ENCODE data around the gene IGF2.

IGF2 gene

DNA sequence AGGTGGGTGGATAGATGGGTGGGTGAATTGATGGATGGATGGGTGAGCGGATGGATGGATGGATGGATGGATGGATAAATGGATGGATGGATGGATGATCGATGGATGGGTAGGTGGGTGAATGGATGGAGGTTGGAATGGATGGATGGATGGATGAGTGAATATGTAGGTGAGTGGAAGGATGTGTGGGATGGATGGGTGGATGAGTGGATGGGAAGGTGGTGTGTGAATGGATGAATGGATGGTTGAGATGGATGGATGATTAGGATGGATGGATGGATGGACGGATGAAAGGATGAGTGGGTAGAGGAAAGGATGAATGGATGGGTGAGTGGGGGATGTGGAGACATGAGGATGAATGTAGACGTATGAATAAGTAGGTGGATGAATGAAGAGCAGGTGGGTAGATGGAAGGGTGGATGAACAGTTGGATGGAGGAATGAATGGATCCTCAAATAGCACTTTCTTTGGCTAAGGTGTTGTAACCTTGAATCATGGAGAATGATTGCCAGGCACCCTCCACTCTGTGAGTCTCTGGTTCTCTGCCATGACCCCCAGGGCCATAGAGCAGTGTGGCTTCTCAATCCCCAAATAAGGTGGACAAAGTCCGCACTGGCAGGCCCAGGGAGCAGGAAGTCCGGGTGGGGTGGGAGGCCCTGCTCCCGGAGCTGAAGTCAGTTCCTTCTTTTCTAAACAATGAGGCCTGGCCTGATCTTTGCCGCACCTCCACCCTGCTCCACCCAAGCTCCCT is 36.9 kb downstream of the IGF2 start:
- DNase-seq: no peak

DNA sequence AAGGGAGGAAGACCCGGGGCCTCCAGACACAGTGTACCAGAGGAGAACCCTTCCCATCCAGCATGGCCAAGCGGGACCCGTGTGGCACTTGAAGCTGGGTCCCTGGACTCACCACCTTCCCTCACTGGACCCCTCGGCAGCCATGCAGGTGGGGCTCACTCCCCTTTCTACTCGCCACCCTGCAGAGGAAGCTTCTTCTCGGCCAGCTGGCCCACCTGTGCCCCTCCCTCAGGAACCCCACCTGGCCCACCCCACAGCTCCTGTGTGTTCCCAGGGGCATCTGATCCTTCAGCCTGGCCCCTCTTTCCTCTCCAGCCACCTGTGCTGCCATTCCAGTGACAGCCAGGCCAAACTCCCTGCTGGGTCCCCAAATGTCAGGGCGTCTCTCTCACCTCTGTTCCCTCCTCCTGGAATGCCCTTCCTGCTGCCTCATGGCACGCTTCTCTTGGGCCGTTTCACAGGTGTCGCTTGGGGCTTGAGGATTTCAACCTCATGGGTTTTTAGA is 38.0 kb downstream of the IGF2 start:
- no peak for DNase-seq

DNA sequence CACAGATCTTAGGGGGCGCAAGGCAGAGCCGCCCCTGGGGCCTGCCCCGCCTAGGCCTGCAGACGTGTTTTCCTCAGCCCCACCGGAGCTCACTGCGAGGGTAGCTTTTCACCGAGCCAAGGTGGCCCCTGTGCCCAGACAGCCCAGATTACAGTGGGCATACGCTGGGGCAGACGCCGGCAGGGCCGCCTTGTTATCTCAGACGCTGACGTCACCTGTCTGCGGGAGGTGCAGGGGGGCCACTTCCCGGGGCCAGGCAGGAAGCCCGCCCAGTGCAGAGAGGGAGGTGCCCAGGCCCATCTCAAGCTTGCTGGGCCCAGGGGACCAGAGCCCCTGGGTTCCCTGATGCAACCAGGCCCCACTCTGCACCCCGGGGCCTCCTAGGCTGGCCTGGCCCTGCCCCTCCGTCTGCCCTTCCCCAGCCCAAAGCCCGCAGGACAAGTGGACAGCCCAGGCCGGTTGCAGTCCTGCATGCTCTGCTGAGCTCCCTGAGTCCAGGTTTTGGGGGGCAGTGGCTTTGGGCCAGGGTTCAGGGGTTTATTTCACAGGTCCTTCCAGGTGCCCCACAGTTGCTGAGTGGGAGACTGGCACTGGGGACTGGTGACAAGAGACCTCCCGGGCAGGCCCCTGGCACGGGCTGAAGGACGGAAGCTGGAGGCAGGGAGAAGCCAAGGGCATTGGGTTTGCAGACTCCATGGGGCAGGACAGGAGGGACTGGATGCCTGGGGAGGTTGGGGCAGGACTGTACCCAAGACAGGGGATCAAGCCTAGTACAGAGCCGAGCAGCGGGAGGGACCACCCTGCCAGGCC is 38.6 kb downstream of the IGF2 start:
- no peak for DNase-seq

DNA sequence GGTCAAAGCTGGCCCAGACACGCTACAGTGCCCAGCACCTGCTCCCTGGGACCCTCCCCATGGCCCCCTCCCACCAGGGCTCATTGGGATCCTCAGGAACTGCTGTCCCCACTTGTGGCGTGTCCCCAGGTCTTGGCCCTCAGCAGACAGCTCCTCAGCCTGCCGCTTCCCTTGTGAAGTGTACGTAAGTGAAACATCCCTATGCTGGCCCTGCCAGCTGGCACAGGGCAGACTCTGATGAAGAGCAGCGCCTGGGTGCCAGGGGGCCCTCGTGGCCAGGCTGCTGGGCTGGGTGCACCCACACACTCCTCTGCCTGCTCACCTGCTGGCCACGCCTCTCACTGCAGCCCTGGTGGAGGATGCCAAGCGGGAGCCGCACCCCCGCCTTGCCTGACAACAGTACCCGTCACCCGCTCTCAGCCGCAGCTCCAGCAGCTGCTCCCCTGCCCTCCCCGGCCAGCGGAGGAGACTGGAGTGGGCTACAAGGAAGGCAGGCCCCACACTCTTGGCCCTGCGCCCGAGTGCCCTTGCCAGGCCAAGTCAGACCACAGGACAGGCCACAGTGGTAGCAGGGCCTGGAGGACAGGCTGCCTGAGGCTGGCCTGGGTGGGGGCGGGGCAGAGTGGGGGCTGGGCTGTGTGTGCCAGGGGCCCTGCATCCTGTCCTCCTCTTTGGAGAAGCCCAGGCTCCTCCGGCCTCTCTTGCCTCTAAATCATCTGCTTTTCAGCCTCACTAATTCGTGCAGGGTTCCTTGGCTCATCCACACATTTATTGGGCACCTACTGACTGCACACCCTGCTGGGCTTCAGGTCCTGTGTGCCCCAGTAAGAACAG is 39.5 kb downstream of the IGF2 start:
- no peak for DNase-seq

DNA sequence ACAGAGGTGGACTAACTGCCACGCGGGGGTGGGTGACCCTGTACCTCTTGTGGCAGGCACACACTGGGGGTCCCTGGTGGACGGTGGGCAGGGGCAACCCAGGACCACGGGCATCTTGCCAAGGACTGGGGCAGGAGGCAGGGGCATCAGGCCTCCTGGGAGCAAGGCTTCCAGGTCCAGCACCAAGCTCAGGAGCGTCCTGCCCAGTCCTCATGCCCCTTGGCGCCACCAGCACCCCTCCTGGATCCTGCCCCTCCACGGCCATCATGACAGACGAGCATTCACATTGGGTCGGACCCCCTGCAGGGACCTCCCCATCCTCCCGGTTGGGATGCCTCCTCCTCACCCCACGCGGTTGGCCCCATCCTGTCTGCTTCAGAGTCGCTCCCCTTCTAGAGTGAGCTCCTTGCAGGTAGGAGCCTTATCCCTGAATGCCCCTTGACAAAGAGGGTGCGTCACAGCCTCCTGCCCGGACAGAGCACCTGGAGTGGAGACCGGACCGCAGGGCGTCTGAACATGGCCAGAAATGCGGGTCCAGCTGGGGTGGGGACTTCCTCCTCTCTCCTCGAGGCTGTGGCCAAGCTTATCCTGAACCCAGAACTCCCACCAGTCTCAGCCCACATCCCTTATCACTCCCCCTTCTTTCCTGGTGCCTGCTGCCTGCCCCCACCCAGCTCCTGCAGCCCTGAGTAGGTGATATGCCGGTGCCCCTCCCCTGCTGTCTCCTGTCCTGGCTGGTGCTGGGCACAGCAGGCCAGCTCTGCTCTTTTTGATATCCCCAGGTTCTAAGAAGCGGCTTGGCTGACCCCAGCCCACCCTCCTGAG is 40.3 kb downstream of the IGF2 start:
- no peak for DNase-seq

DNA sequence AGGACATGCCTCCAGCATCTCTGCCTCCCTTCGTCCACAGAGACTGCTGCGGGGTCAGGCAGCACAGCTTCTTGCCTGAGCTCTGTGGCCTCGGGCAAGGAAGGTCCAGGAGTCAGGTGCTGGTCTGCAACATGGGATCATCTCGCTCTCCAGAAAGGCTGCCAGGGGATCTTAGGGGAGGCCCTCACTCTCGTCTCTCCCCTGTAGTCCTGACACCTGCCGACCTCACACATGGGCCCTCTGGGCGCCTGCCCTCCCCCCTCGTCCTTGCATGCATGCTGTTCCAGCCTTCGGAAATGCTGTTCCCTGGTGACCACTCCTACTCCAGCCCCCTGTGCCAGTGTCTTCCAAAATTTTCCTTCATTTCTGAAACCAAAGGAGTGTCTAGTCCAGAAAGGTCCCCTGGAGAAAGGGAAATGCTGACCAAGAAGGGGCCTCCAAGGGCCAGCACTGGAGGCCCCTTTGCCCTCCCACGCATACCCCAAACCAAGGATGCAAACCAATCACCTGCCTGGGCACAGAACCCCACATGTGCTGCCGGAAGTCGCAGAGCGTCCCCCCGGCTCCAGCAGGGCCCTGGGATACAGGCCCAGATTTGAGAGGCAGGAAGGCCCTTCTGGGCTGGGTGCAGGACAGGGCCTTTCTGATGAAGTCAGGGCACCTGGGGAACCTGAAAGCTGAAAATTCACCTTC is 41.0 kb downstream of the IGF2 start:
- DNase-seq: no peak

DNA sequence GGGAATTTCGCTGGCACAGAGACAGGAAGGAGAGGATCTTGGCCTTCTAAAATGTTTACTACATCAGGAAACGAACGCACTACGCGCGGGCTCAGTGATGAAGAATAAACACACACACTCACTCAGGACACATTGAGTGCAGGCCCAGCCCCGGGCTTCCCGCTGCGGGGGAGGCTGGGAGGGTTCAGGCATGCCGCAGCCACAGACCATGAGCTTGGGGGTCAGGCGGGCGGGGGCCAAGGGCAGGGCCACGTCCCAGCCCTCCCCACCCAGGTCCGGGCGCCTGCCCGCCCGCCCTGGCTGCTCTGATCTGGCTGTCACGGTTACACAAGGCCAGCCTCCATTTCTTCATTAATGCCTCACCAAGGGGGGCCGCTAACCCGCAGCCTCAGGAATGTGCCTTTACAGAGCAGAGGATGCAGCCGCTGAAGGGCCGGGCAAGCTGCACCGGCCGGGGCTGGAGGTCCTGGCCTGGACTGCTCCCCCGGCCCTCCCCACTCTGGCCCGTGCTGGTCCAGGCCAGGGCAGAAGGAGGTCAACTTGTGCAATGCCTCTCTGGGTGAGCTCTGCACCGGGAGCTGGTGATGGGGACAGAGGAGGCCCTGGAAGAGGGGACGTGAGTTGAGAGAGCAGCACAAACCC is 41.7 kb downstream of the IGF2 start:
- no peak for DNase-seq

DNA sequence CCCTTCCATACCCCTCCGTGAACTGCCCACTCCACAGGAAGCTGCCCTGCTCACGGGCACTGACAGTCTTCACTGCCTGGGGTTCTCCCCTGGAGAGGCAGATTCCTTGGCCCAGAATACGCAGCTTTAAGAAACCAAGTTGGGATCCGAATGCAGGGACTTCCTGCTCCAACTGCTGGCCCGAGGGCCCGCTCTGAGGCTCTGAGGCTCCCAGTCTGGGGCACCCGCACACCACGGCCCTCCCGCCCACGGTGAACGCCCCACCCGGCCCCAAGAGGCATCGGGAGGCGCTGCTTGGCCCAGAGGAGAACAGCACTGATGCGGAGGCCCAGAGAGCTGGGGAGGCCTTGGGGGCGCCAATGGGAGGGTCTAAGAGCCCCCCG is 42.3 kb downstream of the IGF2 start:
- DNase-seq: no peak

DNA sequence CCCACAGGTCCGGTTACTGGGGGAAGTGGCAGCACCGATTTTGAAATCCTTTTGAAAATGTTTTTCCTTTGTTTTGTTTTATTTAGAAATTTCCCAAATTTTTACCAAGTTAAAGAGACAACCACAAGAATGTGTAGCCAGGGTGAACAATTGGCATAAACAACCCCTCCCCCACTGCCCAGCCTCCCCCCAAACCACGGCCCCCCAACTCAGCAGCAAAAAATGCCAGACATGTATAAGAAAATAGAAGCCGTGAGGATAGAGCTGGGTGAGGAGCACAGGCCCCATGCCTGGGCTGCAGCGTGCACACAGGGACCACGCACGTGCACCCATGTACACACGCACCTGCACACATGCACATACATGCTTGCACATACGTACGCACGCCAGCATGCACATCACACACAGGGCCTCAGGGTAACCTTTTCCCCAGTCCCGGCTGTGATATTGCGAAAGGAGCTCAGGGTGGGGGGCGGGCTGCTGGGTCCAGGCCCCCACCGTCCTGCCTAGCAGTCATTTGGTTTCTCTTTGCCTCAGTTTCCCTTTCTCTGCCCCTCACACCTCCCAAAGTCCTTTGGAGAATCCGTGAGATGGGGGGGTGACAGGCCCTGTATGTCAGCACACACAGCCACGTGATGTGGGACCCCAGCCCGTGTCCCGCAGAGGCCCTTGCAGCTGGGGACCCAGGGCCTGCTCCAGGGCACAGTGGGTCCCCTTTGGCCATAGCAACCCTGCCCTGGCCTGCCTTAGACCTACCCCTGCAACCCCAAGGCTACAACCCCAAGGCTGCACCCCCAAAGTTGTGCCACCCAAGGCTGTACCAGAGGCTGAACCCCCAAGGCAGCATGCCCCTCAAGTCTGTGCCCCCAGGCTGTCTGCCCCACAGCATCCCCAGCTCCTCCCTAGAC is 42.9 kb downstream of the IGF2 start:
- DNase-seq: no peak

DNA sequence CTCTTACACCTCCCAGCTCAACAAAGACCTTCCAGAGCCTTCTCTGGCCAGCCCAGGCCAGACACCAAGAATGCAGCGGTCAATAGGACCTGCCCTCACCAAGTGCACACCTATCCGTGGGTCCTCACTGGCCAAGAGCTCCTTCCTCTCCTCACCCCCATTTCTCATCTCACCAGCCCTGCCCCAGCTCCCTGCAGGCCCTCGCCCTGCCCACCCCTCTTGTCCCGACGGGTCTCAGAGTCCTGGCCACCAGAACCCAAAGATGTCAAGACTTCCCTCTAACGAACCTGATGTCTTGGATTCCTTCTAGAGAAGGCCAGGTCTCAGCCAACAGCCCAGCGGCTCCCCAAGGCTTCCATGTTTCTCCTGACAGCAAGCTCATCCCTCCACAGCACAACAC is 43.6 kb downstream of the IGF2 start:
- no peak for DNase-seq

DNA sequence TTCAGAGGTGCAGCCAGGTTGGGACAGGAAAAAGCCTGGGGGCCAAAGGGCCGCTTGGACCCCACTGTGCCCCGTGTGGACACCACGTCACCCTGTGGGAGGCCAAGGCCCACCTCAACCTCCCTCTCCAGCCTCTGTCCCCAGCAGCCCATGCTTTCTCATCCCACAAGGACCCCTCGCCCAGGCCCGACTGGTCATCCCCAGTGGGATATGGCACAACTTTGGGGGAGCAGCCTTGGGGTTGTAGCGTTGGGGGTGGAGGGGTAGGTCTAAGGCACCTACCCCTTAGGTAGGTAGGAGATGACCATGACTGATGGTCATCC is 44.0 kb downstream of the IGF2 start:
- DNase-seq: no peak

DNA sequence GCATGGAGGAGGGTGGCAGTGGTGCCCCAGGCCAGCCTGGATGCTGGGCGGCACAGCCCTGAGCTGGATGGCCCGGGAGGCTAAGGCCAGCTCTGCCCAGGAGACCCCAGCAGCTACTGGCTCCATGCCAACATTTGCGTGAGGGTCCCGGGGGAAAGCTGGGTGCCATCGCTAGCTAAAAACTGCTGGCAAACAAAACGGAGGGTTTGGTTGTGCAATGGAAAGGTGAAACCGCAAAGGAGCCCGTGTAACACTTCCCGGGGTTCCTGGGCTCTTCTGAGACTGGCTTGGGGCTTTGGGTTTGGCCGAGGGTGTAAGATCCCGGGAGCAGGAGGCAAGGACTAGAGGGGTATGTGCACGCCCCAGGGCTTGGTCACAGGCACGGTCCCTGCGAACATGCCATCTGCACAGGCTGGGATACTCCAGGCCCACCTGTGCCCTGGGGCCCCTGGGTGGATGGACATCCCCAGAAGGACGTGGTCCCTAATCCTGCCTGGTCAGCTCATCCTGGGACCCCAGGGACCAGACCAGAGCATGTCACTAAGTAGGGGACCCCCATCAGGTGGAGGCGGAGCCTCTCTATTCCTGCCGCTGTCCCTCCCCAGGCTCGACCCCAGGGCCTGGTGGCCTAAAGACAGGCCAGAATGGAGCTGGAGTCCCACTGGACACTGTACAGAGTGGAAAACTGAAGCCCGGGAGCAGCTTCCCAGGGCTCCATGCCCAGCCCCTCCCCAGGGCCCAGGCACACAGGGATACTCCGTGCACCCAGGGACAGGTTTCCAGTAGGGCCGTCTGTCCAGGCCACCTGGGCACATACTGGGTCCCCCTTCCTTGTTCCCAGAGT is 44.6 kb downstream of the IGF2 start:
- DNase-seq: no peak

DNA sequence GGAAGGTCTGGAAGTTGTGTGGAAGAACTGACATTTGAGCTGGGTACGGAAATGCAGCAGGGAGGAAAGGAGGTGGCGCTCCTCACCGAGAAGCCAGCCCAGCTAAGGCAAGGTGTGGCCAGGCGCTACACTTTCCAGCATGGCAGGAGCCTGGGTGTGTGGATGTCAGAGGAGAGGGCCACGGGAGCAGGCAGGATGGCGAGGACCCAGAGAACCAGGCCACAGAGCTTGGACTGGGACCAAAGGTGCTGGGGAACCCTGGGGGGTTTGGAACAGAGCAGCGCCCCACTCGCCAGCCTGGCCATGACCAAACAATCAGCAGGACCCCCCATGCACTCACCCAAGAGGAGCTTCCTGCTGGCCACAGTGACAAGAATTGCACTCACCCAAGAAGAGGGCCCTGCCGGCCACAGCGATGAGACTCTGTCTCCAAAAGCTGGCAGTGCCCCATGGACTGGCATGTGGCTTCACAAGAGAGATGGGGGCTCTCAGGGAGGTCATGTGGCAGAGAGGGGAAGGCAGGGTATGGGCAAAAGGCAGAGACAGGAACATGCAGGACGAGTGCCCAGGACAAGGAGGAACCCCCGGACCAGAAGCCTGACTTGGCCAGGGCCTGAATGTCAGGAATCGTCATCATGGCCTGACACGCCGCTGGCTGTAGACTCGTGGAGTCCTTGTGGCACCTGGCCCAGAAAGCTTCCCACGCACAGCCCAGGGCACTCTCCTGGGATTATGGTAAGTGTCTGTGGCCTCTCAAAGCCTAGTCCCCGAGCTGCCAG is 45.4 kb downstream of the IGF2 start:
- DNase-seq: no peak

DNA sequence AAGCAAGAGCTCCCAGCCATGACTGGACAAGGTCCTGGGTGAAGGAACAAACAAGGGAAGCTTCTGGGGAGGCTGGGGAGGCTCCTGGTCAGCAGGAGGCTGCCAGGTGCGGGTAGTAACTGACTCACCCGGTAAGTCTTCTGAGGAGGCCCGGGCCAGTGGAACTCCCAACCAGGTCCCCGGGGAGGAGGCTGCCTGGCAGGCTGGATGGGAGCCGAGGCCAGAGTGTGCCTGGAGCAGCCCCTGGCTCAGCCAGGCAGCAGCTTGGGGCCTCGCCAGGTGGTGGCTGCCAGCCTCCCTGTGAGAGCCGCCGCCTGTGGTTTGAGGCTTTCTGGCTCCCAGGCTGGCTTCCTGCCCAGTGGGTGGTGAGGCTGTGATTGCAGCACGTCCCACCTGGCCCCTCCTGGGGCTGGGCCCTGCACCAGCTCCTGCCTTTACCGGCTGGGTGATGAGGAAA is 46.2 kb downstream of the IGF2 start:
- DNase-seq: no peak

DNA sequence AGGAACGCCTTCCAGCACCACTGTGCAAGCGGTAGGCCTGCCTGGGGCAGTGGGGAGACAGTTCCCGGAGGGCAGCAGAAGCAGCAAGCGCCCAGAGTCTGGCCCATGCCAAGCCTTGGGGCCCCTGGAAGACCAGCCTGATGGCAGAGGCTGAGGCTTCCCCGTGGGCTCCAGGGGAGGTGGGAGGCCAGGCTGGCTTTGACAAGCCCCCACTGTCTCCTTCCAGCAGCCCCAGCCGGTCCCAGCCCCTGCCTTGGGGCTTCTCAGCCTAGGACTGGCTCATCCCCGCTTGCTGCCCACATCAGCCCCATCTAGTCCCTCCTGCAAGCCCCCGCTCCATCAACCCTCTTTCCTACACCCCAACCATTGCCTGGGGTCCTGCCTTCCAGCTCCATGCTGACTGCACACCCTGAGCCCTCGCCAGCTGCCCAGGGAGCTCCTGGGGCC is 46.7 kb downstream of the IGF2 start:
- no peak for DNase-seq

DNA sequence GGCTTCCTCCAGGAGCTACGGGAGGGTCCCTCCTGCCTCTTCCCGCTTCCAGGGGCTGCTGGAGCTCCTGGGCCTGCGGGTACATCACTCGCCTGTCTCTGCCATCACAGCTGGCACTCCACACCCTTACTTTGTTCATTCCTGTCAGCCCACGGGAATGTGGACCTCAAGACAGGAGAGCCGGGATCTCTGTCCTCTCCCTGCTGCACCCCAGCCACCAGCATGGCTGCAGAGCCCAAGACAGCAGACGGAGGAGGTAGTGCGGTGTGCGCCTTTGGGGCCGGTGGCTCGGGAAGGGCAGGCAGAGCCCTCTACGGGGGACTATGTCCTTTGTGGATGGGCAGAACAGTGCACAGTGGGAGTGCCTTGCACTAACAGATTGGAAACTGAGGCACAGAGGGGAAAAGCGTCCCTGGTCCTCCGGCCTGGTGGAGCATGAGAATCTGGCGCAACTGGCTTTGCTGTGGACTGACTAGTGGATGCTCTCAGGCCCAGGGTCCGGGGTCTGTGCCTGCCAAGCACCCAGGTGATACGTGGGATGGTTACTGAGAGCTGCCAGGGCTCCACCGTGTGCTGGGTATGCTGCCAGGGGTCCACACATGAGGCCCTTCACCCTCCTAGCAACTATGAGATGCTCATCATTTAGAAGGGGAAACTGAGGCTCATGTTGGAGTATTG is 47.3 kb downstream of the IGF2 start:
- DNase-seq: no peak

DNA sequence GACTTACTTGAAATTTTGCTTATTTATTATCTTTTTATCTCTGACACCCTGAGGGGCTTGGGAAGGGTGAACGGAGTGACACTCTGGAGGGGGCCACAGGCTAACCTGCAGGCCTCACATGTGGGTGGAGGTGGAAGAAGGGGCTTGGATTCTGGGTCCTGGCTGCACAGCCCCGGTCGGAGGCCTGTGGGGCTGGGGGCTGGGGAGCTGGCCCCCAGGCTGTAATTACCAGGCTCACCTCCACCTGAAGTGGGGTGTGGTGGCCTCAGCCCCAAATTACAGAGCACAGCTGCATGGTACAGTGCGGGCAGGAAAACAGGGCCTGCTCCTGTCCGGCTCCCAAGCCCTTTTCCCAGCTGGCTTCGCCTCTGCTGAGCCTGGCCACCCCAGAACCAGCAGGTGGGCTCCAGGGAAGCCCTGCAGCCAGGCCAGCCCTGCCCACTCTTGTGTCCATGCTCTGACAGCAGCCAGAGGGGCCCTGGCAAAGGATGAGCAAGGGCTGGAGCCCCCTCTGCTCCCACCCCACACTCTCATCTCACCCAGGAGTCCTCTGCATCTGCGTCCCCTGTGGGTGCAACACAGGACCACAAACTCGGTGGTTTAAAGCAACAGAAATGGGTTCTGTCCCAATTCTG is 48.0 kb downstream of the IGF2 start:
- no peak for DNase-seq

All from NCI-H524 treated with DMSO at 0.1 percent for 48 hours (cell line).